HL-60/S4 (cell line): ENCODE measurements around the gene VEPH1.

ENCODE experiments used
- in situ Hi-C: fragments of 300-500 bp; cut with MboI; formaldehyde crosslinking; loops from 2 replicates; pipeline ENCODE4 v1.14.3; 2022; ENCODE audit warnings: low sequenced_read_pairs

Gene VEPH1

GRCh38 chr3:157394411-157394810, 108.8 kb downstream of the VEPH1 start:
- in situ Hi-C loops = no loop called here

GRCh38 chr3:157393113-157393512, 110.1 kb downstream of the VEPH1 start:
- in situ Hi-C loops = no loop called here

GRCh38 chr3:157392104-157392503, 111.1 kb downstream of the VEPH1 start:
- in situ Hi-C loops = no loop called here

- in situ Hi-C loops = no loop called here
Observed at GRCh38 chr3:157390713-157391515, 112.3 kb downstream of the VEPH1 start.

- in situ Hi-C loops = no loop called here
Observed at GRCh38 chr3:157388976-157389375, 114.2 kb downstream of the VEPH1 start.

GRCh38 chr3:157387708-157388435, 115.3 kb downstream of the VEPH1 start:
- in situ Hi-C loops = no loop called here

GRCh38 chr3:157384491-157384890, 118.7 kb downstream of the VEPH1 start:
- in situ Hi-C loops = no loop called here

- in situ Hi-C loops = no loop called here
Observed at GRCh38 chr3:157384031-157384430, 119.2 kb downstream of the VEPH1 start.

GRCh38 chr3:157381606-157382005, 121.6 kb downstream of the VEPH1 start:
- in situ Hi-C loops = no loop called here

GRCh38 chr3:157379525-157380140, 123.6 kb downstream of the VEPH1 start:
- in situ Hi-C loops = no loop called here

- in situ Hi-C loops = no loop called here
Observed at GRCh38 chr3:157376603-157377300, 126.5 kb downstream of the VEPH1 start.

- in situ Hi-C loops = no loop called here
Observed at GRCh38 chr3:157375342-157375986, 127.8 kb downstream of the VEPH1 start.

- in situ Hi-C loops = no loop called here
Observed at GRCh38 chr3:157374933-157375332, 128.3 kb downstream of the VEPH1 start.

- in situ Hi-C loops = no loop called here
Observed at GRCh38 chr3:157373783-157374182, 129.4 kb downstream of the VEPH1 start.

- in situ Hi-C loops = no loop called here
Observed at GRCh38 chr3:157370867-157371266, 132.3 kb downstream of the VEPH1 start.

GRCh38 chr3:157369727-157370421, 133.3 kb downstream of the VEPH1 start:
- in situ Hi-C loops = no loop called here

- in situ Hi-C loops = no loop called here
Observed at GRCh38 chr3:157368171-157368570, 135.0 kb downstream of the VEPH1 start.

GRCh38 chr3:157363393-157363792, 139.8 kb downstream of the VEPH1 start:
- in situ Hi-C loops = no loop called here

- in situ Hi-C loops = no loop called here
Observed at GRCh38 chr3:157362348-157362747, 140.9 kb downstream of the VEPH1 start.

- in situ Hi-C loops = no loop called here
Observed at GRCh38 chr3:157360044-157360443, 143.2 kb downstream of the VEPH1 start.
